ENCODE data around the gene RALA.

- TF ChIP-seq EZH2phosphoT487 (IDR thresholded peaks at IDR 0.05; ENCODE audit: borderline replicate concordance), result no peak
- TF ChIP-seq POLR2A (IDR thresholded peaks at IDR 0.05; ENCODE audit: borderline replicate concordance, extremely low read depth, insufficient read depth, insufficient read length), result no peak
- TF ChIP-seq, protein P1, sequence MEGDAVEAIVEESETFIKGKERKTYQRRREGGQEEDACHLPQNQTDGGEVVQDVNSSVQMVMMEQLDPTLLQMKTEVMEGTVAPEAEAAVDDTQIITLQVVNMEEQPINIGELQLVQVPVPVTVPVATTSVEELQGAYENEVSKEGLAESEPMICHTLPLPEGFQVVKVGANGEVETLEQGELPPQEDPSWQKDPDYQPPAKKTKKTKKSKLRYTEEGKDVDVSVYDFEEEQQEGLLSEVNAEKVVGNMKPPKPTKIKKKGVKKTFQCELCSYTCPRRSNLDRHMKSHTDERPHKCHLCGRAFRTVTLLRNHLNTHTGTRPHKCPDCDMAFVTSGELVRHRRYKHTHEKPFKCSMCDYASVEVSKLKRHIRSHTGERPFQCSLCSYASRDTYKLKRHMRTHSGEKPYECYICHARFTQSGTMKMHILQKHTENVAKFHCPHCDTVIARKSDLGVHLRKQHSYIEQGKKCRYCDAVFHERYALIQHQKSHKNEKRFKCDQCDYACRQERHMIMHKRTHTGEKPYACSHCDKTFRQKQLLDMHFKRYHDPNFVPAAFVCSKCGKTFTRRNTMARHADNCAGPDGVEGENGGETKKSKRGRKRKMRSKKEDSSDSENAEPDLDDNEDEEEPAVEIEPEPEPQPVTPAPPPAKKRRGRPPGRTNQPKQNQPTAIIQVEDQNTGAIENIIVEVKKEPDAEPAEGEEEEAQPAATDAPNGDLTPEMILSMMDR (IDR thresholded peaks at IDR 0.05 in 2 of 3, conservative IDR thresholded peaks at IDR 0.05 in 1 of 3; ENCODE audit: borderline replicate concordance in 1 of 3, insufficient read depth in 1 of 3, low read depth in 2 of 3, low read length in 2 of 3), result no peak
- TF ChIP-seq POLR2AphosphoS5 (IDR thresholded peaks at IDR 0.05; ENCODE audit: low read depth, low read length), result no peak
Observed at GRCh38 chr7:39613577-39613976, 9.8 kb upstream of the RALA start.
